ENCODE measurements around the gene TTC33.
"Not testable (repeated sequence)": the region's sequence is repeated elsewhere in the genome, so short reads cannot be mapped to it uniquely, and the experiment has no call there.

DNA sequence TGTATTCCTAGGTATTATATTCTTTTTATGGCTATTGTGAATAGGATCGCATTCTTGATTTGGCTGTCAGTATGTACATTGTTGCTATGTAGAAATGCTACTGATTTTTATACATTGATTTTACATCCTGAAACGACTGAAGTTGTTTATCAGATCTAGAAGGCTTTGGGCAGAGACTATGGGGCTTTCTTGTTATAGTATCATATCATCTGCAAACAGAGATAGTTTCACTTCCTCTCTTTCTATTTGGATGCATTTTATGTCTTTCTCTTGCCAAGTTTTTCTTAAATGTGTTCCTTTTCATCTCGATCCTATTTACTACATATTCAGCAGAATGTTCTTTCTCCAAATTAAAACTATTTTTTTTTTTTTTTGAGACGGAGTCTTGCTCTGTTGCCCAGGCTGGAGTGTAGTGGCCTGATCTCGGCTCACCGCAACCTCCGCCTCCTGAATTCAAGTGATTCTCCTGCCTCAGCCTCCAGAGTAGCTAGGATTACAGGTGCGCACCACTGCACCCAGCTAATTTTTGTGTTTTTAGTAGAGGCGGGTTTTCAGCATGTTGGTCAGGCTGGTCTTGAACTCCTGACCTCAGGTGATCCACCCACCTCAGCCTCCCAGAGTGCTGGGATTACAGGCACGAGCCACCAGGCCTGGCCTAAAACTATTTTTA is 163.9 kb downstream of the TTC33 start:
- TF ChIP-seq, protein P1, sequence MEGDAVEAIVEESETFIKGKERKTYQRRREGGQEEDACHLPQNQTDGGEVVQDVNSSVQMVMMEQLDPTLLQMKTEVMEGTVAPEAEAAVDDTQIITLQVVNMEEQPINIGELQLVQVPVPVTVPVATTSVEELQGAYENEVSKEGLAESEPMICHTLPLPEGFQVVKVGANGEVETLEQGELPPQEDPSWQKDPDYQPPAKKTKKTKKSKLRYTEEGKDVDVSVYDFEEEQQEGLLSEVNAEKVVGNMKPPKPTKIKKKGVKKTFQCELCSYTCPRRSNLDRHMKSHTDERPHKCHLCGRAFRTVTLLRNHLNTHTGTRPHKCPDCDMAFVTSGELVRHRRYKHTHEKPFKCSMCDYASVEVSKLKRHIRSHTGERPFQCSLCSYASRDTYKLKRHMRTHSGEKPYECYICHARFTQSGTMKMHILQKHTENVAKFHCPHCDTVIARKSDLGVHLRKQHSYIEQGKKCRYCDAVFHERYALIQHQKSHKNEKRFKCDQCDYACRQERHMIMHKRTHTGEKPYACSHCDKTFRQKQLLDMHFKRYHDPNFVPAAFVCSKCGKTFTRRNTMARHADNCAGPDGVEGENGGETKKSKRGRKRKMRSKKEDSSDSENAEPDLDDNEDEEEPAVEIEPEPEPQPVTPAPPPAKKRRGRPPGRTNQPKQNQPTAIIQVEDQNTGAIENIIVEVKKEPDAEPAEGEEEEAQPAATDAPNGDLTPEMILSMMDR (IDR thresholded peaks at IDR 0.05) = not testable (repeated sequence)
- TF ChIP-seq POLR2A (IDR thresholded peaks at IDR 0.05) = not testable (repeated sequence)

Measured in right lobe of liver (tissue), 4 donors.